A204.1 (cell line): Measurements from ENCODE around the gene NR1I2.

ENCODE experiments used
- FAIRE-seq: peaks from 2 replicates; lab custom pipeline; 2012; peaks lifted over from hg19 to GRCh38; lab: Jason Lieb, UNC

The NR1I2 gene

GRCh38 chr3:119781330-119782198 lies at the start of gene NR1I2:
TSS of gene NR1I2 (plus strand) at chr3:119782101.
- FAIRE-seq = no peak

- no peak for FAIRE-seq
These were observed 48.1 kb upstream of the NR1I2 start for GRCh38 chr3:119733812-119734211.

- FAIRE-seq = no peak
These were observed 43.2 kb upstream of the NR1I2 start for GRCh38 chr3:119738741-119739140.

- no peak for FAIRE-seq
These were observed 40.0 kb upstream of the NR1I2 start for GRCh38 chr3:119741657-119742590.

GRCh38 chr3:119743921-119744320 lies 38.0 kb upstream of the NR1I2 start:
- no peak for FAIRE-seq

GRCh38 chr3:119745942-119746341 lies 36.0 kb upstream of the NR1I2 start:
- no peak for FAIRE-seq

GRCh38 chr3:119746423-119746822 lies 35.5 kb upstream of the NR1I2 start:
- FAIRE-seq = no peak

GRCh38 chr3:119747357-119747756 lies 34.5 kb upstream of the NR1I2 start:
- no peak for FAIRE-seq

GRCh38 chr3:119748991-119749390 lies 32.9 kb upstream of the NR1I2 start:
- no peak for FAIRE-seq

- no peak for FAIRE-seq
These were observed 30.5 kb upstream of the NR1I2 start for GRCh38 chr3:119751423-119751822.

GRCh38 chr3:119759962-119760361 lies 21.9 kb upstream of the NR1I2 start:
- no peak for FAIRE-seq

- FAIRE-seq = no peak
These were observed 19.0 kb upstream of the NR1I2 start for GRCh38 chr3:119762876-119763275.

- FAIRE-seq = no peak
These were observed 18.4 kb upstream of the NR1I2 start for GRCh38 chr3:119763466-119763865.

- no peak for FAIRE-seq
These were observed 16.7 kb upstream of the NR1I2 start for GRCh38 chr3:119765239-119765638.

- FAIRE-seq = no peak
These were observed 13.8 kb upstream of the NR1I2 start for GRCh38 chr3:119767936-119768601.

- FAIRE-seq = no peak
These were observed 13.1 kb upstream of the NR1I2 start for GRCh38 chr3:119768668-119769393.

- no peak for FAIRE-seq
These were observed 12.3 kb upstream of the NR1I2 start for GRCh38 chr3:119769394-119770149.

GRCh38 chr3:119774444-119774843 lies 7.5 kb upstream of the NR1I2 start:
- no peak for FAIRE-seq

- FAIRE-seq = no peak
These were observed 5.6 kb upstream of the NR1I2 start for GRCh38 chr3:119776304-119776703.

GRCh38 chr3:119778176-119778575 lies 3.7 kb upstream of the NR1I2 start:
- FAIRE-seq = no peak

- FAIRE-seq = no peak
These were observed 3.1 kb upstream of the NR1I2 start for GRCh38 chr3:119778811-119779210.
